DOHH2 (cell line): ENCODE measurements around the gene SYNGAP1.

Experiments
- H3F3A ChIP-seq: fragments of 200-600 bp; sonication (generic), shearing (Covaris generic); 2 replicates; pipeline ENCODE4 v1.6.0; 2016; ENCODE audit warnings: antibody characterized with exemption, mild to moderate bottlenecking; ENCODE audit not compliant: control insufficient read depth, insufficient read depth
- H3K27ac ChIP-seq: fragments of 200-600 bp; sonication (generic); 2 replicates; pipeline ENCODE4 v1.5.1; 2014; ENCODE audit warnings: low read depth, mild to moderate bottlenecking, low read length, moderate library complexity
- H3K27me3 ChIP-seq: fragments of 200-600 bp; sonication (generic); 2 replicates; pipeline ENCODE4 v1.6.1; 2014; ENCODE audit warnings: mild to moderate bottlenecking, low read length, mixed read lengths; ENCODE audit not compliant: control insufficient read depth
- H3K36me3 ChIP-seq: fragments of 200-600 bp; sonication (generic); 2 replicates; pipeline ENCODE4 v1.6.1; 2014; ENCODE audit warnings: mild to moderate bottlenecking, low read length, moderate library complexity, mixed read lengths; ENCODE audit not compliant: control insufficient read depth
- H3K4me1 ChIP-seq: fragments of 200-600 bp; sonication (generic); 2 replicates; pipeline ENCODE4 v1.6.1; 2014; ENCODE audit warnings: mild to moderate bottlenecking, low read length, mixed read lengths; ENCODE audit not compliant: control insufficient read depth
- H3K4me2 ChIP-seq: fragments of 200-600 bp; sonication (generic); 2 replicates; pipeline ENCODE4 v1.6.0; 2014; ENCODE audit warnings: mild to moderate bottlenecking, low read length, moderate library complexity
- H3K4me3 ChIP-seq: fragments of 200-600 bp; sonication (generic); 2 replicates; pipeline ENCODE4 v1.5.1; 2014; ENCODE audit warnings: mild to moderate bottlenecking, low read length, mixed read lengths
- H3K79me2 ChIP-seq: fragments of 200-600 bp; sonication (generic); 2 replicates; pipeline ENCODE4 v1.6.1; 2014; ENCODE audit warnings: mild to moderate bottlenecking, low read length, mixed read lengths; ENCODE audit not compliant: control insufficient read depth
- H3K9me2 ChIP-seq: fragments of 200-600 bp; sonication (generic); replicated peaks from 2 replicates; pipeline ENCODE4 v1.6.1; 2014; ENCODE audit warnings: mild to moderate bottlenecking, low read length, mixed read lengths; ENCODE audit not compliant: control insufficient read depth
- H3K9me3 ChIP-seq: fragments of 200-600 bp; sonication (generic); 2 replicates; pipeline ENCODE4 v1.6.1; 2014; ENCODE audit warnings: antibody characterized with exemption, low read length, mixed read lengths; ENCODE audit not compliant: control insufficient read depth, insufficient read depth
- H4K20me1 ChIP-seq: fragments of 200-600 bp; sonication (generic); 2 replicates; pipeline ENCODE4 v1.6.0; 2014; ENCODE audit warnings: low read depth, mild to moderate bottlenecking, antibody characterized with exemption, low read length, moderate library complexity; ENCODE audit not compliant: control insufficient read depth, insufficient read depth
- EZH2phosphoT487 ChIP-seq: fragments of 200-600 bp; sonication (generic); IDR thresholded peaks from 2 replicates; pipeline ENCODE4 v1.6.1; 2017; ENCODE audit warnings: borderline replicate concordance, mild to moderate bottlenecking, antibody characterized with exemption, low read length, moderate library complexity, mixed read lengths
- TF ChIP-seq, protein P1 (sequence below): fragments of 200-600 bp; sonication (generic); IDR thresholded peaks from one replicate; pipeline ENCODE4 v1.5.1; 2014; ENCODE audit warnings: antibody characterized with exemption, mild to moderate bottlenecking, low read depth, low read length; ENCODE audit not compliant: poor library complexity, severe bottlenecking

Gene SYNGAP1

DNA sequence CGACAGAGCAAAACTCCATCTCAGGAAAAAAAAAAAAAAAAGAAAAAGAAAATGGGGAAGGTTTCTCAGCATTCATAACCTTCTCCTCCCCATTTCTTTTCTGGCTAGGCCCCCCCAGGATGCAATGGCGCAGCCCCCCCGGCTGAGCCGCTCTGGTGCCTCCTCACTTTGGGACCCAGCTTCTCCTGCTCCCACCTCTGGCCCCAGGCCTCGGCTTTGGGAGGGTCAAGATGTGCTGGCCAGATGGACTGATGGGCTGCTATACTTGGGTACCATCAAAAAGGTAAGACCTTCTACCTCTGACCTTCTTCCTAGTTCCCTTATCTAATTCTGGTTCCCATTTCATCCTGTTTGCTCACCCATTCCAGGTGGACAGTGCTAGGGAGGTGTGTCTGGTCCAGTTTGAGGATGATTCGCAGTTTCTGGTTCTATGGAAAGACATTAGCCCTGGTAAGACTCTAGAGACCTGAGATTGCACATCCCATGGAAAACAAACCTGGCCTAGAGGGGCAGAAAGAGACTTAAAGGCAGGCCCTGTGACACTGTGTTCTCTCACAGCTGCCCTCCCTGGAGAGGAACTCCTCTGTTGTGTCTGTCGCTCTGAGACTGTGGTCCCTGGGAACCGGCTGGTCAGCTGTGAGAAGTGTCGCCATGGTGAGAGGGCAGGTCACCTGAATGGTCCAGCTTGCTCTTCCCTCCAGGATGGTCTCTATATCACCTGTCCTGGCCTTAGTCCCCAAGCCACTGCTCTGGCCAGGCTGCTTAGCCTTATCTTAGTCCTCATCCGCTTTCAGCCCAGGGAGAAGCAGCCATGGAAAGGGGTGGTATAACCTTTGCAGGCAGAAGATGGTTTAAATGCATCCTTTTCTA, 7.5 kb upstream of the SYNGAP1 start:
- Histone ChIP-seq H4K20me1 (no peaks in the 10 kb centered on the region; the same call in 1 of the 2 replicates), H3K9me3 (no peaks in the 10 kb centered on the region), H3K27me3 (no peaks in the 10 kb centered on the region), H3K4me3 (no peak overlapping the region), H3K4me2 (no peak overlapping the region), H3K79me2 (peaks cover 30% of the 10 kb centered on the region), H3F3A (peaks cover 37% of the 10 kb centered on the region), H3K9me2 (no peaks in the 10 kb centered on the region), H3K27ac (no peak overlapping the region), H3K4me1 (peaks cover 52% of the 10 kb centered on the region), H3K36me3 (peaks cover 55% of the 10 kb centered on the region)
- no peak for TF ChIP-seq EZH2phosphoT487
- TF ChIP-seq, protein P1, sequence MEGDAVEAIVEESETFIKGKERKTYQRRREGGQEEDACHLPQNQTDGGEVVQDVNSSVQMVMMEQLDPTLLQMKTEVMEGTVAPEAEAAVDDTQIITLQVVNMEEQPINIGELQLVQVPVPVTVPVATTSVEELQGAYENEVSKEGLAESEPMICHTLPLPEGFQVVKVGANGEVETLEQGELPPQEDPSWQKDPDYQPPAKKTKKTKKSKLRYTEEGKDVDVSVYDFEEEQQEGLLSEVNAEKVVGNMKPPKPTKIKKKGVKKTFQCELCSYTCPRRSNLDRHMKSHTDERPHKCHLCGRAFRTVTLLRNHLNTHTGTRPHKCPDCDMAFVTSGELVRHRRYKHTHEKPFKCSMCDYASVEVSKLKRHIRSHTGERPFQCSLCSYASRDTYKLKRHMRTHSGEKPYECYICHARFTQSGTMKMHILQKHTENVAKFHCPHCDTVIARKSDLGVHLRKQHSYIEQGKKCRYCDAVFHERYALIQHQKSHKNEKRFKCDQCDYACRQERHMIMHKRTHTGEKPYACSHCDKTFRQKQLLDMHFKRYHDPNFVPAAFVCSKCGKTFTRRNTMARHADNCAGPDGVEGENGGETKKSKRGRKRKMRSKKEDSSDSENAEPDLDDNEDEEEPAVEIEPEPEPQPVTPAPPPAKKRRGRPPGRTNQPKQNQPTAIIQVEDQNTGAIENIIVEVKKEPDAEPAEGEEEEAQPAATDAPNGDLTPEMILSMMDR: no peak

DNA sequence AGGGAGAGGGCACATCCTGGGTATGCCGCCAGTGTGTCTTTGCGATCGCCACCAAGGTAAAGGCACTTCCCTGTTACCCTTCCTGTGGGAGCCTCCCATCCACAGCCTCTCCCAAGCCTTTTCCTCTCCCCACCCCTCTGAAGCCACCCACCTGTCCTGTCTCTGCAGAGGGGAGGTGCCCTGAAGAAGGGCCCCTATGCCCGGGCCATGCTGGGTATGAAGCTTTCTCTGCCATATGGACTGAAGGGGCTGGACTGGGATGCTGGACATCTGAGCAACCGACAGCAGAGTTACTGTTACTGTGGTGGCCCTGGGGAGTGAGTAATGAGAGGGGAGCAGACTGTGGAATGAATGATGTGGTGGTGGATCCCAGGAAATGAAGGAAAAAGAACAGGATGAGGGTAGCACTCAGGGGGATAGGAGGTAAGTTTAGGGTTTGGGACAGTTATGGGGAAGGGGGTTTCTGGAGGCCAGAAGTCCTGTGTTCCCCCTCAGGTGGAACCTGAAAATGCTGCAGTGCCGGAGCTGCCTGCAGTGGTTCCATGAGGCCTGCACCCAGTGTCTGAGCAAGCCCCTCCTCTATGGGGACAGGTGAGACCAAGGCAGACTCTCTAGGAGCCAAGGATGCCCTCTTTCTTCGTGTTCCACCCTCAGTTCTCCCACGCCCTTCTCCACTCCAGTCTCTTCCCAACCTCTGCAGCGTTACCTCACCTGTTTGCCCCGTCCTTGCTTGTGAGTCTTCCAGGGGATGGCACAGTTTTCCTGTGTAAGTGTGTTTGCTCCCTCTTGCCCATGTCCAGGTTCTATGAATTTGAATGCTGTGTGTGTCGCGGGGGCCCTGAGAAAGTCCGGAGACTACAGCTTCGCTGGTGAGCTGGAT, 6.4 kb upstream of the SYNGAP1 start:
- H3K4me2 ChIP-seq: no peak overlapping the region
- no peaks in the 10 kb centered on the region; the same call in 1 of the 2 replicates for H4K20me1 ChIP-seq
- H3K4me1 ChIP-seq: peaks cover 54% of the 10 kb centered on the region
- no peaks in the 10 kb centered on the region for H3K27me3 ChIP-seq
- peaks cover 34% of the 10 kb centered on the region for H3K79me2 ChIP-seq
- H3K9me2 ChIP-seq: no peaks in the 10 kb centered on the region
- no peak overlapping the region; the same call in 1 of the 2 replicates for H3K27ac ChIP-seq
- no peak overlapping the region for H3K4me3 ChIP-seq
- peaks cover 26% of the 10 kb centered on the region for H3F3A ChIP-seq
- H3K9me3 ChIP-seq: no peaks in the 10 kb centered on the region
- H3K36me3 ChIP-seq: peaks cover 45% of the 10 kb centered on the region
- no peak for TF ChIP-seq EZH2phosphoT487

DNA sequence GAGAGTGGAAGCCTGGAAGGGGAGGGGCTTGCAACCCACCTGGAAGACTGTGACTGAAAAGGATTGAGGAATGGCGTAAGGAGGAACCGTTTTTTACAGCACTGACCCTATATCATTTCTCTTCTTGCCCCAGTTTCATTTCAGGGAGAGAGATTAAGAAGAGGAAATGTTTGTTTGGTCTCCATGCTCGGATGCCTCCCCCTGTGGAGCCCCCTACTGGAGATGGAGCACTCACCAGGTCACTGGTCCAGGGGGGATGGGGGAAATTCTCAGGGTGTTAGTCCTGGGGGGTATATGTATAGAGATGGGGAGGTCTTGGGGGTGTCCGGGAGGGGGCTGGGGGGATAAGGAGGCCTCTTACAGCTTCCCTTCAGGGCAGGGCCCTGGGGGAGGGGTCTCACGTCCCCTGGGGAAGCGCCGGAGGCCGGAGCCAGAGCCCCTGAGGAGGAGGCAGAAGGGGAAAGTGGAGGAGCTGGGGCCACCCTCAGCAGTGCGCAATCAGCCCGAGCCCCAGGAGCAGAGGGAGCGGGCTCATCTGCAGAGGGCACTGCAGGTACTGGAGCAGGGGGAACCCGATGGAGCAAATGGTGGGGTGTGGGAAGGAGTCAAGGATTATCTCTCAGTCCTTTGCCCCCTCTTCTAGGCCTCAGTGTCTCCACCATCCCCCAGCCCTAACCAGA, 5.1 kb upstream of the SYNGAP1 start:
- peaks cover 15% of the 10 kb centered on the region for H3F3A ChIP-seq
- peaks cover 60% of the 10 kb centered on the region for H3K4me1 ChIP-seq
- no peaks in the 10 kb centered on the region for H3K9me3 ChIP-seq
- H4K20me1 ChIP-seq: no peaks in the 10 kb centered on the region; the same call in 1 of the 2 replicates
- H3K9me2 ChIP-seq: no peaks in the 10 kb centered on the region
- H3K4me3 ChIP-seq: peak overlapping the region; percentile 87
- no peaks in the 10 kb centered on the region for H3K27me3 ChIP-seq
- H3K36me3 ChIP-seq: peaks cover 43% of the 10 kb centered on the region
- peaks cover 34% of the 10 kb centered on the region for H3K79me2 ChIP-seq
- TF ChIP-seq, protein P1: peak; percentile 88
- no peak for TF ChIP-seq EZH2phosphoT487
- peak overlapping the region; percentile 96 for H3K4me2 ChIP-seq
- peak overlapping the region; percentile 64 for H3K27ac ChIP-seq
